IPS-18a (cell line): ENCODE data around the gene MDFI.
"Not testable (repeated sequence)": the region's sequence is repeated elsewhere in the genome, so short reads cannot be mapped to it uniquely, and the experiment has no call there.

ENCODE experiments used
- H3K27ac ChIP-seq: one replicate; pipeline ENCODE4 v1.5.1; 2013; ENCODE audit warnings: low read length
- H3K27me3 ChIP-seq: one replicate; pipeline ENCODE4 v1.6.1; 2013; ENCODE audit warnings: mild to moderate bottlenecking, low read length; ENCODE audit not compliant: control insufficient read depth, insufficient read depth
- H3K36me3 ChIP-seq: one replicate; pipeline ENCODE4 v1.6.1; 2013; ENCODE audit warnings: low read depth, low read length; ENCODE audit not compliant: control insufficient read depth
- H3K4me1 ChIP-seq: one replicate; pipeline ENCODE4 v1.6.1; 2013; ENCODE audit warnings: low read depth, low read length; ENCODE audit not compliant: control insufficient read depth
- H3K4me3 ChIP-seq: one replicate; pipeline ENCODE4 v1.5.1; 2013; ENCODE audit warnings: low read length
- H3K9ac ChIP-seq: one replicate; pipeline ENCODE4 v1.6.1; 2013; ENCODE audit warnings: mild to moderate bottlenecking, low read length, moderate library complexity
- H3K9me3 ChIP-seq: one replicate; pipeline ENCODE4 v1.6.1; 2013; ENCODE audit warnings: low read depth, low read length; ENCODE audit not compliant: control insufficient read depth

MDFI gene

GRCh38 chr6:41607036-41607435, 31.2 kb upstream of the MDFI start:
- no peak overlapping the region for H3K4me3 ChIP-seq
- no peak overlapping the region for H3K9ac ChIP-seq
- H3K9me3 ChIP-seq = no peaks in the 10 kb centered on the region
- H3K27me3 ChIP-seq = peaks cover 8% of the 10 kb centered on the region
- peaks cover 5% of the 10 kb centered on the region for H3K4me1 ChIP-seq
- H3K36me3 ChIP-seq = no peaks in the 10 kb centered on the region
- no peak overlapping the region for H3K27ac ChIP-seq

GRCh38 chr6:41607736-41608135, 30.5 kb upstream of the MDFI start:
- Histone ChIP-seq H3K36me3 (no peaks in the 10 kb centered on the region), H3K27me3 (peaks cover under 1% of the 10 kb centered on the region), H3K4me3 (no peak overlapping the region), H3K9ac (no peak overlapping the region), H3K27ac (no peak overlapping the region), H3K4me1 (peaks cover 1% of the 10 kb centered on the region), H3K9me3 (no peaks in the 10 kb centered on the region)

DNA sequence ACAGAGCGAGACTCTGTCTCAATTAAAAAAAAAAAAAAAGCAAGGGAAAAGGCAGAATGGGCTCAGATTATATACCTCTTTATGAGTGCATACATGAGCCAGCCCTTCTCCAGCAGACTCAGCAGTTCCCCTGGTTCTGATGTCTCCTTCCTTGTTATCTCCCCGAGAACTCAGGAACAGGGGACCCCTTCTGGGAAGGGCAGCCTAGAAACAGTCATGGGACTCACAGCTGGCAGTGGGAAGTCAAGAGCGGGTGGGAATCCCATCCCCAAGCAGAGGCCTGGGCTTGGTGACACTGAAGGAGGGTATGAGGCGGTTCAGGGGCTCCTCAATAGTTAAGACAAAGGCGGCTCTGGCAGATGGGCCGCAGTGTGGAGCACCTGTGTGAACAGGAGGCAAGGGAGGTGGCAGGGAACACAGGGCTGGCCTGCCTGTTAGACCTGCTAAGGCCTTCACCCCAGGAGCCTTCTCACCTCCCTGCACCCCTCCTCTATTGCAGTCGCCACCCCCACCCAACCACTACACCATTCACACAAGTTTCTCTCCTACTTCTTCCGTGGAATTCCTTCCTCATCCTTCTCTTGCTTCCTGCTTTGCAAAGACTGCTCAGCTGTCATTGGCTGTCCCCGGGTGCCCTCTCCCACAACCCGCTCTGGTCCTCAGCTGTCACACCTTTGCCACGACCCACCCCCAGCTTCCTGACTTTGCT, 29.7 kb upstream of the MDFI start:
- Histone ChIP-seq H3K27me3 (no peaks in the 10 kb centered on the region), H3K36me3 (no peaks in the 10 kb centered on the region), H3K27ac (no peak overlapping the region), H3K4me1 (no peaks in the 10 kb centered on the region), H3K9ac (no peak overlapping the region), H3K4me3 (no peak overlapping the region), H3K9me3 (no peaks in the 10 kb centered on the region)

GRCh38 chr6:41614715-41615114, 23.6 kb upstream of the MDFI start:
- H3K4me3 ChIP-seq = no peak overlapping the region
- H3K9ac ChIP-seq = no peak overlapping the region
- no peak overlapping the region for H3K27ac ChIP-seq
- no peaks in the 10 kb centered on the region for H3K9me3 ChIP-seq
- H3K4me1 ChIP-seq = no peaks in the 10 kb centered on the region
- H3K36me3 ChIP-seq = no peaks in the 10 kb centered on the region
- H3K27me3 ChIP-seq = no peaks in the 10 kb centered on the region

- H3K36me3 ChIP-seq = no peaks in the 10 kb centered on the region
- H3K9ac ChIP-seq = no peak overlapping the region
- H3K27ac ChIP-seq = no peak overlapping the region
- no peaks in the 10 kb centered on the region for H3K27me3 ChIP-seq
- no peaks in the 10 kb centered on the region for H3K9me3 ChIP-seq
- H3K4me3 ChIP-seq = no peak overlapping the region
- no peaks in the 10 kb centered on the region for H3K4me1 ChIP-seq
These were observed 23.0 kb upstream of the MDFI start for GRCh38 chr6:41615311-41615710.

DNA sequence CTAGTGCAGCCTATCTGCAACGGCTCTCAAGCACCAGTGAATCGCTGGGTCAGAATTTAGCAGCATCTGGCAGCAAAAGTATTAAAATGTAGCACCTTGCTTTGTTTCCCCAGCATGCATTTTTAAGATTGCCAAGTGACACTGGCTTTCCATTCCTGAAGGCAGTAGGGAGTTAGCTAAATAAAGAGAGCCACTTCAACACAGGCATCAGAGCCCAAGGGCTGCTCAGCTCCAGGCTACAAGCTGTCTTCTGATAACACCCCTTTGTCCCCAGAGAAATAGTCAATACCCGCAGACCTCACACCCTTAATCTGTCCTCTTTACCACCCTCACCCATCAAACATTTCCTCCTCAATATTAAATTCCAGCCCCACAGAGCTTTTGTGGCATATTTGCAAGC, 19.7 kb upstream of the MDFI start:
- Histone ChIP-seq H3K9ac (no peak overlapping the region), H3K9me3 (no peaks in the 10 kb centered on the region), H3K4me3 (no peak overlapping the region), H3K4me1 (no peaks in the 10 kb centered on the region), H3K36me3 (no peaks in the 10 kb centered on the region), H3K27me3 (no peaks in the 10 kb centered on the region), H3K27ac (no peak overlapping the region)

DNA sequence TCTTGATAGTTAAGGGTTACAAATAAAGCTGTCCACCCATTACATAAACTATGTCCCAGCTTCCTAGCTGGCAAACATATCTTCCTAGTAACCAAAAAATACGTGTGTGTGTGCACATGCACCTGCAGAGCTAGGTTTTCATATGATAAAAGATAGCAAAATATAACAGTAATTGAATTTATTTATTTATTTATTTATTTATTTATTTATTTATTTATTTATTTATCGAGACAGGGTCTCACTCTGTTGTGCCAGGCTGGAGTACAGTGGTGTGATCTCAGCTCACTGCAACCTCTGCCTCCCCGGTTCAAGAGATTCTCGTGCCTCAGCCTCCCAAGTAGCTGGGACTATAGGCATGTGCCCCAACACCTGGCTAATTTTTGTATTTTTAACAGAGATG, 19.1 kb upstream of the MDFI start:
- not testable (repeated sequence) for H3K27me3 ChIP-seq, H3K9ac ChIP-seq, H3K27ac ChIP-seq, H3K36me3 ChIP-seq, H3K4me3 ChIP-seq, H3K4me1 ChIP-seq, H3K9me3 ChIP-seq

GRCh38 chr6:41621367-41621766, 16.9 kb upstream of the MDFI start:
- no peak overlapping the region for H3K4me3 ChIP-seq
- H3K9ac ChIP-seq = no peak overlapping the region
- no peak overlapping the region for H3K27ac ChIP-seq
- H3K4me1 ChIP-seq = no peaks in the 10 kb centered on the region
- H3K27me3 ChIP-seq = no peaks in the 10 kb centered on the region
- no peaks in the 10 kb centered on the region for H3K9me3 ChIP-seq
- no peaks in the 10 kb centered on the region for H3K36me3 ChIP-seq

GRCh38 chr6:41621802-41622201, 16.5 kb upstream of the MDFI start:
- Histone ChIP-seq H3K4me1 (no peaks in the 10 kb centered on the region), H3K27ac (no peak overlapping the region), H3K27me3 (no peaks in the 10 kb centered on the region), H3K4me3 (no peak overlapping the region), H3K9ac (no peak overlapping the region), H3K36me3 (no peaks in the 10 kb centered on the region), H3K9me3 (no peaks in the 10 kb centered on the region)

DNA sequence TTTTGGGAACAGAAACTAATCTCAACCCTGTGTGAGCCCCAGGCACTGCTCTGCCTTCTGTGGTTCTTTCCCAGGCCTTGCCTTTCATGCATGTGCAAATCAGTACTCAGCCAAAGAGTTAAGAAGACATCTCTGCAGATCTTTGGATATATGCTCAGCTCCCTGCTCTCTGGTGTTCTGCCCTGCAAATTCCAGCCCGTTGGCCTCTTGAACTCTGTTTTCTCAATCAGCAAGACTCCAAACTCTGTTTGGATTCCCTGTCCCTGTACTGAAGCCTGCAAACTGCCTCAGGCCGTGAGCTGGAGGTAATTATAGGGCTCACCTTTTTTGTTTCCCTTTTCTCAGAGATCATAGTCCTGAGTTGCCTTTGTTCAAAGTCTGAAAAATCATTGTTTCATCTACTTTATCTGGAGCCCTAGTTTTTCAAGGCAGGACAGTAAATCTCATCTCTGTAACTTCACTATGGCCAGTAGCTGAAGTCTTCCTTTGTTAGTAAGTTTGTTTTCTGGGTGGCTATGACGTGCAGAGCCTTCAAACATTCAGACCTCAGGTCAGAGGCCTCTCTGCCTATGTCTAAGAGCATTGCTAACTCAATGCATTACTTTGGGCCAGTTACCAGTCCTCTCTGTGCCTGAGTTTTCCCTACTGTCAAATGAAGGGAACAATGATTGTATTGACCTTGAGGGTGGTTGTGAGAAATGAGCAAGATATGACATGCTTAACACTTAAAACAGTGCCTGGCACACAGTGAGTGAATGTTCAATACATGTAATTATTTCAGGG, 15.9 kb upstream of the MDFI start:
- H3K27ac ChIP-seq = no peak overlapping the region
- H3K36me3 ChIP-seq = no peaks in the 10 kb centered on the region
- H3K27me3 ChIP-seq = no peaks in the 10 kb centered on the region
- H3K4me3 ChIP-seq = no peak overlapping the region
- H3K9me3 ChIP-seq = no peaks in the 10 kb centered on the region
- H3K4me1 ChIP-seq = no peaks in the 10 kb centered on the region
- no peak overlapping the region for H3K9ac ChIP-seq

DNA sequence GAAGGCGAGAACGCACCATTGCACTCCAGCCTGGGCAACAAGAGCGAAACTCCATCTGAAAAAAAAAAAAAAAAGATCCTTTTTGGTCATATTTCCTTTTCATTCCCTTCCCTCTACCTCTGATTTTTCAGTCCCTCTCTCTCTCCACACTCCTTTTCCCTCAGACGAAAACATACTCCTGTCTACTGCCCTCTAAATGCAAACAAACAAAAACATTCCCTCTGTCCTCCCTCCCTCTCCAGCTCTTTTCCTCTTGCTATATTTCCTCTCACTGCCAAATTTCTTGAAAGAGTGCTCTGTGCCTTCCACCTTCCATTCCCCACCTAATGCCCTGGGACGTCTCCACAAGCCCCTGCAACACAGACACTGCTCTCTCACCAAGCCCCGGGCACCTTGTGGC, 14.9 kb upstream of the MDFI start:
- H3K36me3 ChIP-seq = no peaks in the 10 kb centered on the region
- H3K4me3 ChIP-seq = no peak overlapping the region
- no peak overlapping the region for H3K27ac ChIP-seq
- no peaks in the 10 kb centered on the region for H3K4me1 ChIP-seq
- H3K9ac ChIP-seq = no peak overlapping the region
- no peaks in the 10 kb centered on the region for H3K9me3 ChIP-seq
- no peaks in the 10 kb centered on the region for H3K27me3 ChIP-seq
